GM18517 (cell line): ENCODE results near the gene MPL.

Source experiments
- ATAC-seq: cut with Tn5 transposase; IDR thresholded peaks from one replicate; pipeline ENCODE4 v1.9.1; 2021; ENCODE audit warnings: mild to moderate bottlenecking, moderate library complexity; ENCODE audit not compliant: unreplicated experiment

Gene MPL

GRCh38 chr1:43321331-43321891, 16.2 kb upstream of the MPL start:
- no peak for ATAC-seq

GRCh38 chr1:43322506-43322905, 15.1 kb upstream of the MPL start:
- no peak for ATAC-seq

GRCh38 chr1:43324810-43325209, 12.8 kb upstream of the MPL start:
- ATAC-seq, result no peak

GRCh38 chr1:43325381-43325780, 12.2 kb upstream of the MPL start:
- ATAC-seq, result no peak

- no peak for ATAC-seq
Measured at GRCh38 chr1:43327549-43328292, 9.9 kb upstream of the MPL start.

GRCh38 chr1:43329995-43330751, 7.4 kb upstream of the MPL start:
- no peak for ATAC-seq

- ATAC-seq, result no peak
Measured at GRCh38 chr1:43331688-43332087, 5.9 kb upstream of the MPL start.

GRCh38 chr1:43334453-43335205, 3.0 kb upstream of the MPL start:
- no peak for ATAC-seq

GRCh38 chr1:43338001-43338400, 383 bp downstream of the MPL start:
- no peak for ATAC-seq

- no peak for ATAC-seq
Measured at GRCh38 chr1:43339584-43340232, 2.1 kb downstream of the MPL start.

- ATAC-seq, result no peak
Measured at GRCh38 chr1:43340559-43340958, 2.9 kb downstream of the MPL start.

- no peak for ATAC-seq
Measured at GRCh38 chr1:43344267-43344850, 6.7 kb downstream of the MPL start.

GRCh38 chr1:43345120-43345519, 7.5 kb downstream of the MPL start:
- no peak for ATAC-seq

- ATAC-seq, result no peak
Measured at GRCh38 chr1:43346636-43347035, 9.0 kb downstream of the MPL start.

GRCh38 chr1:43348343-43348808, 10.8 kb downstream of the MPL start:
- ATAC-seq, result no peak

- ATAC-seq, result no peak
Measured at GRCh38 chr1:43348809-43349593, 11.4 kb downstream of the MPL start.

GRCh38 chr1:43349594-43350306, 12.1 kb downstream of the MPL start:
- no peak for ATAC-seq

GRCh38 chr1:43350976-43351375, 13.4 kb downstream of the MPL start:
- no peak for ATAC-seq
